HL-60 (cell line): Measurements from ENCODE around the gene ABI3BP.

Experiments
- GABPA ChIP-seq: IDR thresholded peaks from 2 replicates; pipeline ENCODE4 v1.6.1; 2012; ENCODE audit warnings: low read depth
- POLR2AphosphoS5 ChIP-seq: IDR thresholded peaks from 2 replicates; pipeline ENCODE4 v1.6.1; 2012; ENCODE audit warnings: low read depth
- SPI1 ChIP-seq: IDR thresholded peaks from 2 replicates; pipeline ENCODE4 v1.6.1; 2012; ENCODE audit warnings: low read depth, mild to moderate bottlenecking, borderline replicate concordance
- TF ChIP-seq, protein P1 (sequence below): IDR thresholded peaks from one replicate; pipeline ENCODE4 v1.5.1; 2011; ENCODE audit warnings: low read length, control low read depth, inconsistent platforms; ENCODE audit not compliant: insufficient read depth

GRCh38 chr3:101036676-101037075 is 43.5 kb upstream of the ABI3BP start:
- TF ChIP-seq, protein P1, sequence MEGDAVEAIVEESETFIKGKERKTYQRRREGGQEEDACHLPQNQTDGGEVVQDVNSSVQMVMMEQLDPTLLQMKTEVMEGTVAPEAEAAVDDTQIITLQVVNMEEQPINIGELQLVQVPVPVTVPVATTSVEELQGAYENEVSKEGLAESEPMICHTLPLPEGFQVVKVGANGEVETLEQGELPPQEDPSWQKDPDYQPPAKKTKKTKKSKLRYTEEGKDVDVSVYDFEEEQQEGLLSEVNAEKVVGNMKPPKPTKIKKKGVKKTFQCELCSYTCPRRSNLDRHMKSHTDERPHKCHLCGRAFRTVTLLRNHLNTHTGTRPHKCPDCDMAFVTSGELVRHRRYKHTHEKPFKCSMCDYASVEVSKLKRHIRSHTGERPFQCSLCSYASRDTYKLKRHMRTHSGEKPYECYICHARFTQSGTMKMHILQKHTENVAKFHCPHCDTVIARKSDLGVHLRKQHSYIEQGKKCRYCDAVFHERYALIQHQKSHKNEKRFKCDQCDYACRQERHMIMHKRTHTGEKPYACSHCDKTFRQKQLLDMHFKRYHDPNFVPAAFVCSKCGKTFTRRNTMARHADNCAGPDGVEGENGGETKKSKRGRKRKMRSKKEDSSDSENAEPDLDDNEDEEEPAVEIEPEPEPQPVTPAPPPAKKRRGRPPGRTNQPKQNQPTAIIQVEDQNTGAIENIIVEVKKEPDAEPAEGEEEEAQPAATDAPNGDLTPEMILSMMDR, result no peak
- no peak for TF ChIP-seq POLR2AphosphoS5
- no peak for TF ChIP-seq SPI1
- TF ChIP-seq GABPA, result no peak
